Left lung (tissue), 10 donors: Measurements from ENCODE around the gene ADRA2C. TPM values are rescaled to one million over a fixed set of nuclear protein-coding genes. Genes with fewer than 3 reads are reported as not detected.

Source experiments
- ATAC-seq: fragments of 200-7000 bp; cut with Tn5 transposase; one replicate; pipeline ENCODE4 v1.9.1; 2020; ENCODE audit warnings: moderate library complexity
- DNase-seq, 4 donors: peaks; one replicate each; pipeline ENCODE4 v3.0.0-alpha.2; 2013 to 2020
- H3K27ac ChIP-seq, 2 donors: fragments of 200-600 bp; sonication (generic) in 1 of 2; one replicate each; pipeline versions ENCODE4 v1.5.0 to v1.8.0; 2020 to 2021
- H3K27me3 ChIP-seq, 2 donors: fragments of 200-600 bp; sonication (generic) in 1 of 2; one replicate each; pipeline versions ENCODE4 v1.5.0 to v1.8.0; 2020 to 2021
- H3K36me3 ChIP-seq, 2 donors: fragments of 200-600 bp; sonication (generic) in 1 of 2; one replicate each; pipeline versions ENCODE4 v1.5.0 to v1.8.0; 2020 to 2021
- H3K4me1 ChIP-seq, 2 donors: fragments of 200-600 bp; one replicate each; pipeline ENCODE4 v1.8.0; 2021
- H3K4me3 ChIP-seq, 2 donors: fragments of 200-600 bp; sonication (generic) in 1 of 2; one replicate each; pipeline versions ENCODE4 v1.5.0 to v1.8.0; 2020 to 2021; ENCODE audit warnings: mild to moderate bottlenecking in 1 of 2
- H3K9me3 ChIP-seq, 2 donors: fragments of 200-600 bp; sonication (generic) in 1 of 2; one replicate each; pipeline versions ENCODE4 v1.5.0 to v1.8.0; 2020 to 2021
- intact Hi-C, 2 donors: fragments of 100-400 bp; cut with DNase I; formaldehyde crosslinking; loops; one replicate each; pipeline versions ENCODE4 v1.11.2 to v1.14.2; 2022
- polyA plus RNA-seq, 6 donors: library from polyadenylated mRNA; unstranded; fragments of 120-200 nt; gene quantifications; one replicate each; pipeline ENCODE4 v1.2.1, GENCODE V29; 2013; ENCODE audit not compliant: insufficient read length in 6 of 6
- total RNA-seq, 2 donors: library from RNA; stranded (reverse); fragmentation: NEBNext Ultra II Directional; extraction: Animal tissue kit (Norgen Biotek cat#: 25700); gene quantifications; one replicate each; pipeline ENCODE4 v1.2.1, GENCODE V29; 2021
- TF ChIP-seq, protein P1 (sequence below), 2 donors: fragments of 200-600 bp; sonication (generic) in 1 of 2; IDR thresholded peaks; one replicate each; pipeline versions ENCODE4 v1.5.0 to v1.8.0; 2021; ENCODE audit warnings: antibody characterized with exemption in 2 of 2
- donor health status: DM: no; HTN: yes; CAD: no.
- donor health status: DM: no; HTN: no; CAD: no.

The ADRA2C gene
- total and polyA plus RNA-seq, 8 donors = 0.63 to 3.2 (median 0.85) TPM

DNA sequence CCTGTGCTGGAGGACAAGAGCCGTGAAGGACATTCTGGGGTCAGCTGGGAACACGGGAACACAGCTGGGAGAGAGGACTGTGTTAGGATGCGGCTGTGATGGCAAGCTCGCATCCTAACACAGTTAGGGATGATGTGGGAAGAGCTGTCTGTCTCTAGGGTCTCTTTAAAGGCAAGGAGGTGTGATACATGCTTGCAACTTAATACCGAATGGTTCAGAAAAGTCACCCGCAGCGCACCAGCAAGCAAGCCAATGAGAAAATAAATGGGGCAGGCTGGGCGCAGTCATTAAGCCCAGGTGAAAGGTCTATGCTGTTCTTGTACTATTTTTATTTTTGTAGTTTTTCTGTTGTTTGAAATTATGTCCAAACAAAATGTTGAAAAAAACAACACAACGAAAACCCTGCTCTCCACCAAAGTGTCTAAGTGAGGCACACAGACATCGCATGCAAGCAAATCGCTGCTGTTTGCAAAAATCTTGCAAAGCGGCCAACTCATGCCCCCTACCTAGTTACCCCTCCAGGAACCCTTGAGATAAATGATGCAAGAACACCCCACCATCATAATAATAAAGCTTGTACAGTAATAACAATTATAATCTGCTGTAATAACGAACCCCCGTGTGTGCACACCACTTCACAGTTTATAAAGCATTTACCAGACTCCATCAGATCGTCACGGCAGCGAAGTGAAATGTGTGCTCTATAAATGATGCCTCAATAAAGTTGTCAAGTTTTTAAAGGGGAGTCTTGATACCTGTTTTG is 17.9 kb upstream of the ADRA2C start:
- Histone ChIP-seq H3K4me1 (no peaks in the 10 kb centered on the region), H3K36me3 (no peaks in the 10 kb centered on the region), H3K27ac (no peak overlapping the region), H3K9me3 (no peaks in the 10 kb centered on the region), H3K27me3 (peaks cover 24 to 97% of the 10 kb centered on the region in 2 donors), H3K4me3 (no peak overlapping the region)
- DNase-seq (no peak), ATAC-seq (no peak)
- intact Hi-C loops = no loop called here
- TF ChIP-seq, protein P1, sequence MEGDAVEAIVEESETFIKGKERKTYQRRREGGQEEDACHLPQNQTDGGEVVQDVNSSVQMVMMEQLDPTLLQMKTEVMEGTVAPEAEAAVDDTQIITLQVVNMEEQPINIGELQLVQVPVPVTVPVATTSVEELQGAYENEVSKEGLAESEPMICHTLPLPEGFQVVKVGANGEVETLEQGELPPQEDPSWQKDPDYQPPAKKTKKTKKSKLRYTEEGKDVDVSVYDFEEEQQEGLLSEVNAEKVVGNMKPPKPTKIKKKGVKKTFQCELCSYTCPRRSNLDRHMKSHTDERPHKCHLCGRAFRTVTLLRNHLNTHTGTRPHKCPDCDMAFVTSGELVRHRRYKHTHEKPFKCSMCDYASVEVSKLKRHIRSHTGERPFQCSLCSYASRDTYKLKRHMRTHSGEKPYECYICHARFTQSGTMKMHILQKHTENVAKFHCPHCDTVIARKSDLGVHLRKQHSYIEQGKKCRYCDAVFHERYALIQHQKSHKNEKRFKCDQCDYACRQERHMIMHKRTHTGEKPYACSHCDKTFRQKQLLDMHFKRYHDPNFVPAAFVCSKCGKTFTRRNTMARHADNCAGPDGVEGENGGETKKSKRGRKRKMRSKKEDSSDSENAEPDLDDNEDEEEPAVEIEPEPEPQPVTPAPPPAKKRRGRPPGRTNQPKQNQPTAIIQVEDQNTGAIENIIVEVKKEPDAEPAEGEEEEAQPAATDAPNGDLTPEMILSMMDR (IDR thresholded peaks at IDR 0.05) = no peak

DNA sequence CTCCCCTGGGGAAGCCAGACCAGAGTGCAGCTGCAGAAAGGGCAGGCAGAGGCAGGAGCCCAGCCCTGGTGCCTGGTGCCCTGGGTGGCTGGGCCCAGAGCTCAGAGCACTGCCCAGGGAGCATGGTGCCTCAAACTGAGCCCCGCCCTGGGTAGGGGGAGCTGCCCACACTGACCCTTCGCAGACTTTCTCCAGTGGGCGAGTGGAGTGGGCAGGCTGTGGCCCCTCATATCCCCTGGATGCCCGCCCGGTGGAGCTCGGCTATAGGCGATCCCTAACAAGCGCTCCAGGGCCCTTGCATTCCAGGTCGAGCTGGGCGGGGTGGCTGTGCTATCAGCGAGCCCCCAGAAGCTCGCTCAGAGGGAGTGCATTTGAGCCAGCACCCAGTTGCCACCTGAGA is 17.1 kb upstream of the ADRA2C start:
- no peak for DNase-seq
- Histone ChIP-seq H3K4me1 (no peaks in the 10 kb centered on the region), H3K27ac (no peak overlapping the region), H3K36me3 (no peaks in the 10 kb centered on the region), H3K27me3 (peaks cover 16 to 96% of the 10 kb centered on the region in 2 donors), H3K4me3 (no peak overlapping the region), H3K9me3 (no peaks in the 10 kb centered on the region)
- intact Hi-C loops = no loop called here
- TF ChIP-seq, protein P1 (IDR thresholded peaks at IDR 0.05) = no peak
- no peak for ATAC-seq

DNA sequence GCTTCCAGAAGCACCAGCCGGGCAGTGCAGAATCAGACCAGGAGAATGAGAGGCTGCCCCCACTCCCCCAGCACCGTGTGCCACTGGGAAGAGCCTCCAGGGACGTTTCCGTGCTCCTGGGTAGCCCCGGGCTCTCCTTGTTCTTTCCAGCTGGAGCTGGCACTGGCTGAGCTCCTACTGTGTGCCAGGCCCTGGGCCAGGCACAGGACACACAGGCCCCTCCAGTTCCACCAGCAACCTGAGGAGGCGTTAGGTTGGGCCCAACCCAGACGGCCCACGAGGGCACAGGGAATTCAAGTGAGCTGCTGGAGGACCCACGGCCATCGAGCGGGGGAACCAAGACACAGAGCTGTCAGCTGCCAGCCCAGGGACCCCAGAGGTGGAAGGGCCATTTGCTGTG is 15.9 kb upstream of the ADRA2C start:
- intact Hi-C loops = no loop called here
- TF ChIP-seq, protein P1 (IDR thresholded peaks at IDR 0.05) = no peak
- DNase-seq = no peak
- Histone ChIP-seq H3K27me3 (peaks cover 10 to 95% of the 10 kb centered on the region in 2 donors), H3K4me1 (no peaks in the 10 kb centered on the region), H3K9me3 (no peaks in the 10 kb centered on the region), H3K27ac (no peak overlapping the region), H3K36me3 (no peaks in the 10 kb centered on the region), H3K4me3 (no peak overlapping the region)
- ATAC-seq = no peak

DNA sequence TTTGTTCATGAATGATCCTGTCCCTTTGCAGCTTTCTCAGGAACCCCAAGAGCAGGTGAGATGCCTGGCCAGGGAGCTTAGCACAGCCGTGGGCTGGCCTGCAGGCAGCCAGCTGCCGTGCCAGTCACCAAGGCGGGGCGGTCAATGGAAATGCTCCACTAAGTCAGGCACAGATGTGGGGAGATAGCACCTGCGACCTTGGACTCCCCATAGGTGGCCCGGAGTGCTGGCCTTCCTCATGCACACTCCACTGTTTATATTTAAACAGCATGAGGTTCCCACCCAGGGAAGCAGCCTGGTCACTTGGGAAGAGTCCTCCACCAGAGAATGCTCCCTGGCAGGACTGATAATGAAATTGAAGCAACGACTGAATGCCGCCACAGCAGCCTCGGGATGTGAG is 14.2 kb upstream of the ADRA2C start:
- Histone ChIP-seq H3K27me3 (peaks cover 0 to 92% of the 10 kb centered on the region in 2 donors), H3K9me3 (no peaks in the 10 kb centered on the region), H3K4me1 (no peaks in the 10 kb centered on the region), H3K27ac (no peak overlapping the region), H3K36me3 (no peaks in the 10 kb centered on the region), H3K4me3 (no peak overlapping the region)
- intact Hi-C loops = no loop called here
- TF ChIP-seq, protein P1 (IDR thresholded peaks at IDR 0.05) = no peak
- DNase-seq (no peak), ATAC-seq (no peak)

DNA sequence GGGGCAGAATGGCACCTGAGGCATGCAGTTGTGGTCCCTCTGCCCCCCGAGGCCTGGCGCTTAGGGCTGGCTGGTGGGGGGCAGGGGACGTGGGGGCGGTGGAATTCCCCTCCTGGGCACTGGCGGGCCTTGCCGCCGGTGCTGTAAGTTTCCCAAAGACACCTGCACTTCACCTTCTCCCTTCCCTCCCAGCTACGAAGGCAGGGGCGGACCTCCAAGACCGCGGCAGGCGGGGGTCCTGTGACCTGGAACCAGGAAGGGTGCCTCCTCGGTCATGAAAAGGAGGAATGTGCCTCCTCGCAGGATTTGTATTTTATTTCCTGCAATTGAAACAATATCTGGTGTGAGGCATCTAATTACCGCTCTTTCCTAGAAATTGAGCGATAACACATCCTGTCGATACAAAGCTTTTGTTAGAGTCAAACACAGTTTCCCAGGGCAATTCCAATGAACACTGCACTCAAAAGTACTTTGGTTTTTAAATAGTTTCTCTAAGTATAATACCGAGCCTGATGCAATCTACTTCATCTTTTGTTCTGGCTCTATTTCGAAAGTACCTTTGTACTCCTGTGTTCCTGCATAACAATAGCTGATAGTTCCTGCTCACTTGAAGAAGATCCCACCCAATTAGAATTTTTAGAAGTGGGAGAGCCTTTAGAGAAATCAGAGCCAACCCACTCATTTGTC is 12.3 kb upstream of the ADRA2C start:
- H3K4me1 ChIP-seq = no peaks in the 10 kb centered on the region
- H3K36me3 ChIP-seq = no peaks in the 10 kb centered on the region
- ATAC-seq (no peak), DNase-seq (no peak)
- intact Hi-C loops = no loop called here
- TF ChIP-seq, protein P1 (IDR thresholded peaks at IDR 0.05) = no peak
- H3K27ac ChIP-seq = no peak overlapping the region
- H3K9me3 ChIP-seq = no peaks in the 10 kb centered on the region
- no peak overlapping the region for H3K4me3 ChIP-seq
- peaks cover 0 to 83% of the 10 kb centered on the region in 2 donors for H3K27me3 ChIP-seq
